IPS DF 6.9 (cell line): ENCODE measurements around the gene C16orf74.

Source experiments
- DNase-seq: peaks from one replicate; pipeline ENCODE4 v3.0.0-alpha.2; 2013; ENCODE audit warnings: low read depth, low spot score
- H3K27ac ChIP-seq: one replicate; pipeline ENCODE4 v1.5.1; 2013; ENCODE audit warnings: low read length, control low read depth
- H3K27me3 ChIP-seq: 2 replicates; pipeline ENCODE4 v1.6.1; 2013; ENCODE audit warnings: mild to moderate bottlenecking, low read length; ENCODE audit not compliant: control insufficient read depth, insufficient read depth
- H3K36me3 ChIP-seq: 2 replicates; pipeline ENCODE4 v1.6.1; 2013; ENCODE audit warnings: low read length; ENCODE audit not compliant: control insufficient read depth, insufficient read depth
- H3K4me1 ChIP-seq: 2 replicates; pipeline ENCODE4 v1.6.1; 2013; ENCODE audit warnings: low read length; ENCODE audit not compliant: control insufficient read depth, insufficient read depth
- H3K4me3 ChIP-seq: 2 replicates; pipeline ENCODE4 v1.5.1; 2013; ENCODE audit warnings: mild to moderate bottlenecking, low read length
- H3K9me3 ChIP-seq: 2 replicates; pipeline ENCODE4 v1.6.1; 2013; ENCODE audit warnings: low read length, inconsistent platforms; ENCODE audit not compliant: control insufficient read depth, insufficient read depth
- WGBS: extraction: QIAGEN DNeasy Blood & Tissue Kit; methylation state at CpG from one replicate; pipeline ENCODE4 v1.1.7; 2013; ENCODE audit warnings: mixed read lengths, missing lambda C conversion rate; ENCODE audit not compliant: insufficient read length, insufficient coverage; 5-methylcytosine and 5-hydroxymethylcytosine counted together

C16orf74 gene

DNA sequence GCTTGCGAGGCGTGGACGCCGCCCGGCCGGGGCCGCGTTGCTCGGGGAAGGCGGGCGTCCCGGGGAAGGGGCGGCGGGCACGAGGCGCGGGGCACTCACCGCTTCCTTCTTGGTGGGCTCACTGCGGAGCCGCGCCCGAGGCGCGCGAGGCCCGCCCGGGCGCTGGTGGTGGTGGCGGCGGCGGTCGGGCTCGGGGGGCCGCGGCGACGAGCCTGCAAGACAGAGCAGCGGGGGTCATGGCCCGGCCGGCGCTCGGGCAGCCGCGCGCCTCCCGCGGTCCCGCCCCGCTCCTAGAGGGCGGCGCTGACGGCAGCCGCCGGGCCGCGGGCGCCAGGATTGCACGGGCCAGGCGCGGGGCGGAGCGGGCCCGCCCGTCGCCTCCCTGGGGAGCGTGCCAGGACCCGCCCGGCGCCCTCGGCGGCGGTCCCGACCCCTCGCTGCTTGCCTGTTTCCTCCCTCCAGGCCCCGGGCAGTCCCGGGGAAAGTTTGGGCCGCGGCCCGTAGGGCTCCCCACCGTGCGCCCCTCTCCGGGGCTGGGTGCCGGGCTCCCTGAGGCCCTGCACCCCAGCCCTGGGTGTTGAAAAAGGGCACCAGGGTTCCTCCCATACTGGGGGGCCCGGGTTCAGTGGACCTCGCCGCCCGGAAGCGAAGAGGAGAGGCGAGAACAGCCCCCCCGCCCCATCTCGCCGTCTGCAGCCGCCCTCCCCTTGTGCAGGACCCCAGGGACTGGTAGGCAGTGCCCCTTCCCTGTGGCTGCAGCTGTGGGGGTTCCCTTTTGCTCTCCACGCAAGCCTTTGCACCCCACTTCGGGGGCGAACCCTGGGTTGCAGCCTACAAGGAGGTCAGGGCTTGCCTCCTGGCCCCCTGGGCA lies at the start of gene C16orf74:
Gene C16orf74, minus strand, starts transcription at position 270 of the 871 bp plus-strand sequence. CDS start 15,879 bp downstream, outside the sequence.
- peaks cover 15% of the 10 kb centered on the region for H3K4me1 ChIP-seq
- peak within 1 kb of the TSS; percentile 47; the same call in 1 of the 2 replicates for H3K4me3 ChIP-seq
- no peaks in the 10 kb centered on the region for H3K36me3 ChIP-seq
- H3K27me3 ChIP-seq, result peaks cover 6% of the 10 kb centered on the region
- H3K9me3 ChIP-seq, result no peaks in the 10 kb centered on the region
- WGBS, result no CpG with 5 or more reads among the region's 96 CpGs
- H3K27ac ChIP-seq, result no peak within 1 kb of the TSS
- no peak for DNase-seq

DNA sequence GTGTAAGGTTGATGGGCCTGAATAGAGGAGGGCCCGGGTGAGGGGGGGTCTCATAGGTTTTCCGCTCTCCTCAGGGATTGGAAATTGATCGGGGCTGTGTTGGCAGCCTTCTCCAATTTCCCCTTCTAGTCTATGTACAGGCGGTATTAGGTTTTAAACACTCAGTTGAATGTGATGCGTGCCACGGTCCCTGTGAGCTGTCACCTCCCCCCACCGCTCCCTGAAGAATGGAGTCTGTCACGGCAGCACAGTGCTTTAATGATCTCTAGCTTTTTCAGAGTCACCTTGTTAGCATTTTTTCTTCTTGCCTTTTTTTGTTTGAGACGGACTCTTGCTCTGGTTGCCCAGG lies 49.4 kb upstream of the C16orf74 start:
- DNase-seq, result no peak
- Histone ChIP-seq H3K36me3 (peaks cover 26% of the 10 kb centered on the region), H3K4me1 (no peaks in the 10 kb centered on the region), H3K27me3 (no peaks in the 10 kb centered on the region), H3K9me3 (no peaks in the 10 kb centered on the region), H3K4me3 (peak overlapping the region; percentile 96; the same call in 1 of the 2 replicates), H3K27ac (no peak overlapping the region)
- WGBS, result no CpG with 5 or more reads among the region's 9 CpGs

DNA sequence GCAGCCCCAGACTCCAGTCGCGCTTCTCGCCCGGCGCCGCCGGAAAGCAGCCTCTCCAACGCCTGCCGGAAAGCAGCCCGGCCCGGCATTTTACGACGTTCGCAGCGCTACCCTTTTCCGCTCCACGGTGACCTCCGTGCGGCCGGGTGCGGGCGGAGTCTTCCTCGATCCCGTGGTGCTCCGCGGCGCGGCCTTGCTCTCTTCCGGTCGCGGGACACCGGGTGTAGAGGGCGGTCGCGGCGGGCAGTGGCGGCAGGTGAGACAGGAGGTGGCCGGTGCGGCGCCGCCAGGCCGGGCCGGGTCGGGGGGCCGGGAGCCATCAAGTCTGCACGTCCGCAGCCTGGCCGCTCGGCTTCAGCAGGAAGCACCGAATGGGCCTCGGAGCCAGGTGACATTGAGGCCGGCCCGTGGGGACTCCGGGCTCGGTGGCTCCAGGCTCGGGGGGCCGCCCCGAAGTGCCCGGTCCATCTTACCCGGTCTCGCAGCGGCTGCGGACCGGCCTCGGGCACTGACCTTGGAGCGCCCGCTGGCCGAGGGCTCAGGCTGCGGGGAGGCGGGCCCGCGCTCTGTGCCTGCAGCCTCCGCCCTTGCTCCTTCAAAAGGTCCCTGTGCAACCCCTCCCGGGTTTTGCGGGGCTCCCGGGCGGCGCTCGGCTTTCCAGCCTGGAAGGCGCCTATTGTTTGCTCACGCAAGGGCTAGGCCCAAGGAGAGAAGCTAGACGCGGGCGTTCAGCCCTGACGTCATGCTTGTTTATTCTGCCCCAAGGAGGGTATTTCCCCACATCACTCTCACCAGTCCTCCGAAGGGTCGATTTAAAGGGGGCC lies 48.8 kb upstream of the C16orf74 start, which contains the start of the genes COX4I1 and EMC8:
Gene COX4I1, plus strand, starts transcription at position 199 of the 824 bp plus-strand sequence. CDS start 1,511 bp downstream, outside the sequence.
Gene EMC8, minus strand, starts transcription at position 48 of the 824 bp plus-strand sequence. CDS start 249 bp downstream, outside the sequence.
- no peaks in the 10 kb centered on the region for H3K27me3 ChIP-seq
- WGBS, result no CpG with 5 or more reads among the region's 87 CpGs
- H3K9me3 ChIP-seq, result no peaks in the 10 kb centered on the region
- peak within 1 kb of the TSS; percentile 96 for H3K4me3 ChIP-seq
- H3K4me1 ChIP-seq, result no peaks in the 10 kb centered on the region
- peaks cover 20% of the 10 kb centered on the region for H3K36me3 ChIP-seq
- H3K27ac ChIP-seq, result no peak within 1 kb of the TSS
- peak; percentile 80 for DNase-seq

DNA sequence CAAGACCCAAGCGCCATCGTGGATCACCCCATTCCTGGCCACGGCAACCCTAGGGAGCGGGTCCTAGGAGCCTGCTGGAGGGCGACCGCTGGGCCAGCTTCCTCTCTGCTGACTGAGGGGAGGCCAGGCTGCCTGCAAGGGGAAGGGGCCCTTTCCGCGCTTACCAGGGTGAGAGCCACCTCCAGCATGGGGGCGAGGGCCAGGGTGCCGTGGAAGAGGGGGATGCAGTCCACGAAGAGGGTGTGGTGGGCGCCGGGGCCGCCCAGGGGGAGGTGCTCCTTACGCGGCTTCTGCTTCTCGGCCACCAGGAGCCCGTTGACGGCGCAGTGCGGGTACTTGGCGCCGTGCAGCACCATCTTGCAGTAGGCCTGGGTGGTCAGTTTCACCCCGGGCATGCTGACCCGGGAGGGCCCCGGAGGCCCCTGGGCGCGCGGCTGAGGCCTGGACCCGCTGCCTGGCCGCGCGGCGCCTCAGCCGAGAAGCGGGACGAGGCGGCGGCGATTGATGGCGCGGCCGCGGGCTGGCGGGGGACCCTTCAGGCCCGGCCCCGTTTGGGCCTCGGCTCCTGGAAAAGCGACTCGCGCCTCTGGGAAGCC lies 48.1 kb upstream of the C16orf74 start:
- no CpG with 5 or more reads among the region's 51 CpGs for WGBS
- DNase-seq, result no peak
- no peak overlapping the region for H3K27ac ChIP-seq

DNA sequence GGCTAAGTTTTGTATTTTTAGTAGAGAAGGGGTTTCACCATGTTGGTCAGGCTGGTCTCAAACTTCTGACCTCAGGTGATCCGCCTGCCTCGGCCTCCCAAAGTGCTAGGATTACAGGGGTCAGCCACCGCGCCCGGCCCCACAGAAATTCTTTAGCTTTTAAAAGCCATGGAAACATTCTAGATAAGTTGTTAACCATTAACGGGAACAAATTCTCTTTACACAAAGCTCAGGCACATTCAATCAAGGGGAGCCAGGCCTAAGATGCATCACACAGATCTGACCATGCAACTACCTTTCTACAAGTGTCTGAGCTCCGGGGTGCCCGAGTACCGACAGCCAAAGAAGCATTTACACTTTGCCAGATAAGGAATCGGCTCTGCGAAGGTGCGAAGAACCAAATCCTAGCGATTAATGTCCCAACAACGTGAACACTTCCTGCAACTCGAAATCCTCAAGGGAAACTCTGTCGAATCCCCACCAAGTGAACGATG lies 47.4 kb upstream of the C16orf74 start:
- WGBS, result no CpG with 5 or more reads among the region's 17 CpGs
- no peak overlapping the region for H3K27ac ChIP-seq
- DNase-seq, result no peak
- H3K9me3 ChIP-seq, result no peaks in the 10 kb centered on the region
- H3K36me3 ChIP-seq, result peaks cover 16% of the 10 kb centered on the region
- no peaks in the 10 kb centered on the region for H3K4me1 ChIP-seq
- H3K27me3 ChIP-seq, result no peaks in the 10 kb centered on the region
- H3K4me3 ChIP-seq, result peak overlapping the region; percentile 96; the same call in 1 of the 2 replicates

More for the DNA sequence above, 48.1 kb upstream of the C16orf74 start:
- peak overlapping the region; percentile 96 for H3K4me3 ChIP-seq
- H3K27me3 ChIP-seq, result no peaks in the 10 kb centered on the region
- peaks cover 18% of the 10 kb centered on the region for H3K36me3 ChIP-seq
- no peaks in the 10 kb centered on the region for H3K9me3 ChIP-seq
- H3K4me1 ChIP-seq, result no peaks in the 10 kb centered on the region

DNA sequence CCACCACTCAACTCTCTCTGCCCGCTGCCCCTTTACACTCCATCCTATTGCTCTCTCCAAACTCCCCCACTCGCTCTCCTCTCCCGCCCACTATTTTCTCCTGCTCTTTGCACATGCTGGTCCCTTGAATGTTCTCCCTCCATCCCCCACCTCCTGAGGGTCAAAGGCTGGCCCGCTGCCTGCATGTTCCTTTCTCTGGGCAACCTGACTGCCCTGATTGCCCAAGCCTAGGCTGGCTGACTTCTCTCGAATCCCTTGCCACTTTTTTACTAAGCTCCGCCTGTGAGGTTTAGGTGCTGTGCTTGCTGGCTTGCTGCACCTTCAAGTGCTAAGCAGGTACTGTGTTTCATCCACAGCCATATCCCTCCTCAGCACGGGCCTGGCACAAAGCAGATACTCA lies 45.7 kb upstream of the C16orf74 start:
- H3K36me3 ChIP-seq, result peaks cover 16% of the 10 kb centered on the region
- DNase-seq, result no peak
- 100% methylated on average over 2 of the region's 7 CpGs for WGBS

DNA sequence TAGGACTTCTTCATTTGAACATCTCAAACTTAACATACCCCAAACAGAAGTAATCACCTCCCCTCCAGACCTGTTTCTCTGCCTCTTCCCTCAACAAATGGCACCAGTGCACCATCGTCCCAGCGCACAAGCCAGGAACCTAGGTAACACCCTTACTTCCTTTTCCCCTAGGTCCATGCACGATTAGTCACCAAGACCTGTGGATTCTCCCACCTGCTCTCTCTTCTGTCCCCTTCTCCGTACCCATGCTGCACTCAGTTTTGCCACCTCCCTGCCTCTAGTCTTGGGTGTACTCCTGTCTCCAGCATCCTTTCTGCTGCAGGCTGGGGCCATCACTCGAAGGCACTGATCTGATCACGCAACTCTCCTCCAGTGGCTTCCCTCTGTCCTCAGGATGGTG lies 45.3 kb upstream of the C16orf74 start:
- no peaks in the 10 kb centered on the region for H3K4me1 ChIP-seq
- no peak for DNase-seq
- H3K36me3 ChIP-seq, result peaks cover 16% of the 10 kb centered on the region; the same call in 1 of the 2 replicates
- no peak overlapping the region for H3K27ac ChIP-seq
- no peaks in the 10 kb centered on the region for H3K9me3 ChIP-seq
- no peaks in the 10 kb centered on the region for H3K27me3 ChIP-seq
- H3K4me3 ChIP-seq, result no peak overlapping the region
- WGBS, result no CpG with 5 or more reads among the region's 6 CpGs

More for the DNA sequence above, 45.7 kb upstream of the C16orf74 start:
- Histone ChIP-seq H3K4me1 (no peaks in the 10 kb centered on the region), H3K9me3 (no peaks in the 10 kb centered on the region), H3K27me3 (no peaks in the 10 kb centered on the region), H3K27ac (no peak overlapping the region), H3K4me3 (no peak overlapping the region)

DNA sequence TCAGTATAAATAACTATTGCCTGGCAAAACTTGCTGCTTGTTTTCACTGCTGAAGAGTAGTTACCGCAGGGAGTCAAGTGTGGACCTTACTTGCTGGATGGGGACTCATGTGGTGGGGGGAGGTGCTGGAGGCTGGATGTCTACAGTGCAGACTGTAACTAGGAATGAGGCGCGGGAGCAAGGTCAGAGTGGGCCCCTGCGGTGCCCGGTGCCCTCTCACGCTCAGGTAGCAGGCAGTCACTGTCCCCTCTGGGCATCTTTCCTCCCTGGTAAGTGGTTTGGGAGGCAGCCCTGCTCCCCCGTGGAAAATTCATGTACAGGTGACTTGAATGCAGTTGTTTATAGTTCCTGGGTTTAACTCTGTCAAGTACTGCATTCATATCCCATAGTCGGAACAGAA lies 43.8 kb upstream of the C16orf74 start:
- no peak for DNase-seq
- Histone ChIP-seq H3K36me3 (peaks cover 16% of the 10 kb centered on the region; the same call in 1 of the 2 replicates), H3K4me3 (no peak overlapping the region), H3K4me1 (no peaks in the 10 kb centered on the region), H3K27ac (no peak overlapping the region), H3K9me3 (no peaks in the 10 kb centered on the region), H3K27me3 (no peaks in the 10 kb centered on the region)
- no CpG with 5 or more reads among the region's 8 CpGs for WGBS

DNA sequence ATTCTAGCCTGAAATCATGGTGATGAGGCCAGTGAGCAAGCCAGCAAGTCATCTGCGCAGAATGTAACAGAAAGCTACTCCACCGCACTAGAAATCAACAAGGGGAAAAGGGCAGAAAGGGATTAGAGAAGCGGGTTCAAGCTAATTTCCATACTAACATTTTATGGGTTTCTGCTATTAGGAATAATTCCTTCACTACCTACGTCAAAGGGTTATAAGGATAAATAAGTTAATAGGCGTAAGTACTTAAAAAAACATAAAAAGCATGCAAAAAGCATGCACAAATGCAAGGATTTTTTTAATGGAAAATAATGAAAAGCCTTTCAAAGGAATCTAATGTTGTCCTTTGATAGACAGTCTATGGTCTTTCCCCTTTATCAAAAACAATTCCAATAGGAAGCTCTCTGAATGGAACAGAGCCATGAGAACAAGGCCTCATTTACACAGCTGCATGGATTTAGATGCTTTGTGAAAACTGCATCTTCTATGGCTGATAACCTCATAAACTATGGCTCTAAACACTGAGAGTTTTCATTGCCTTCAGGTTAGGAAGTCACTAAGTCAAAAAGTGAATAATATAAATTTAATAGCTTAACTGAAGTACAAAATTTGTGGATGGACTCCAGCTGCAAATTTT lies 42.9 kb upstream of the C16orf74 start:
- Histone ChIP-seq H3K36me3 (peaks cover 16% of the 10 kb centered on the region; the same call in 1 of the 2 replicates), H3K4me1 (no peaks in the 10 kb centered on the region)

More for the DNA sequence above, 42.9 kb upstream of the C16orf74 start:
- no peaks in the 10 kb centered on the region for H3K27me3 ChIP-seq
- no peaks in the 10 kb centered on the region for H3K9me3 ChIP-seq
- no peak overlapping the region for H3K4me3 ChIP-seq
- no CpG with 5 or more reads among the region's 5 CpGs for WGBS
- no peak for DNase-seq
- no peak overlapping the region for H3K27ac ChIP-seq
